ENCODE measurements around the gene ADGRE2.

DNA sequence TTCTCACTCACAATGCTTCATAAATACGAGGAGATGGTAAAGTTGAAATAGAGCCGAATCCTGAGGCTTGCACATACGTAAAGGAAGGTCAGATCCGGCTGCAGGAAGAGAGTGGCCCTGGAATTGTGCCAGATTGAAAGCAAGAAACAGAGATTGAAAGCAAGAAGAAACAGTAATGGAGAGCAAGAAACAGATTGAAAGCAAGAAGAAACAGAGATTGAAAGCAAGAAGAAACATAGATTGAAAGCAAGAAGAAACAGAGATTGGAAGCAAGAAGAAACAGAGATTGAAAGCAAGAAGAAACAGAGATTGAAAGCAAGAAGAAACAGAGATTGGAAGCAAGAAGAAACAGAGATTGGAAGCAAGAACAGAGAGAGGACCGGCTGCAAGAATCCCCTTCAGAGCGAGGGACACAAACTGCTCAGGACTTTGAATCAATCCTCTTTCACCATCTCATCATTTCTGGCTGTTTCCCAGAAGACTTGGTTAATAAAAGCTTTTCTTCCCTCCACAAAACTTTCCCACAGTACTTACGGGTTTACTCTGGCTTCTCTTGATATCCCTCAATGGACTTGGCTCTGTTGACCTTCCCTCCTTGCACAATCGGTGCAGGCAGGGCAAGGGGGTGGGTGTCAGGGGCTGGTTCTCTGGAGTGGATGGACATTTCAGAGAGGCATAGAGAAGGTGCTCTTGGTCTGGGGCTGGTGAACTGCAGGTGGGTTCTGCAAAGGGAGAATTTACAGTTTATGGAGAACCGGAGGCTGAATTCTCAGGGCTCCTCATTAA, 31.1 kb upstream of the ADGRE2 start:
- TF ChIP-seq, protein P1, sequence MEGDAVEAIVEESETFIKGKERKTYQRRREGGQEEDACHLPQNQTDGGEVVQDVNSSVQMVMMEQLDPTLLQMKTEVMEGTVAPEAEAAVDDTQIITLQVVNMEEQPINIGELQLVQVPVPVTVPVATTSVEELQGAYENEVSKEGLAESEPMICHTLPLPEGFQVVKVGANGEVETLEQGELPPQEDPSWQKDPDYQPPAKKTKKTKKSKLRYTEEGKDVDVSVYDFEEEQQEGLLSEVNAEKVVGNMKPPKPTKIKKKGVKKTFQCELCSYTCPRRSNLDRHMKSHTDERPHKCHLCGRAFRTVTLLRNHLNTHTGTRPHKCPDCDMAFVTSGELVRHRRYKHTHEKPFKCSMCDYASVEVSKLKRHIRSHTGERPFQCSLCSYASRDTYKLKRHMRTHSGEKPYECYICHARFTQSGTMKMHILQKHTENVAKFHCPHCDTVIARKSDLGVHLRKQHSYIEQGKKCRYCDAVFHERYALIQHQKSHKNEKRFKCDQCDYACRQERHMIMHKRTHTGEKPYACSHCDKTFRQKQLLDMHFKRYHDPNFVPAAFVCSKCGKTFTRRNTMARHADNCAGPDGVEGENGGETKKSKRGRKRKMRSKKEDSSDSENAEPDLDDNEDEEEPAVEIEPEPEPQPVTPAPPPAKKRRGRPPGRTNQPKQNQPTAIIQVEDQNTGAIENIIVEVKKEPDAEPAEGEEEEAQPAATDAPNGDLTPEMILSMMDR (IDR thresholded peaks at IDR 0.05), result no peak
- no peak for TF ChIP-seq POLR2A (IDR thresholded peaks at IDR 0.05)
